A673 (cell line): Measurements from ENCODE around the gene ACOT8. TPM values are rescaled to one million over a fixed set of nuclear protein-coding genes. Genes with fewer than 3 reads are reported as not detected.

Source experiments
- BruUV-seq: library from RNA; stranded (reverse); fragments of 400-500 nt; replicated peaks from 2 replicates; lab custom pipeline; 2021; lab: Mats Ljungman, UMichigan
- CTCF ChIA-PET: fragments of 300-600 bp; sonication (Branson Sonifier 250); formaldehyde crosslinking; loops from one replicate; lab custom pipeline; 2022; ENCODE audit warnings: antibody characterized with exemption; lab: Charles Lee
- POLR2A ChIA-PET: fragments of 300-600 bp; sonication (Branson Sonifier 250); formaldehyde crosslinking; loops from one replicate; lab custom pipeline; 2022; ENCODE audit warnings: antibody characterized with exemption; ENCODE audit not compliant: low non-redundant PET; lab: Charles Lee
- DNase-seq: peaks from one replicate; pipeline ENCODE4 v3.0.0-alpha.2; 2015; ENCODE audit warnings: low spot score
- H3K27ac ChIP-seq: fragments of 200-600 bp; sonication (generic); 2 replicates; pipeline ENCODE4 v1.5.1; 2016; ENCODE audit warnings: mixed run types, low read depth, mild to moderate bottlenecking, mixed read lengths, antibody characterized with exemption, low read length; ENCODE audit not compliant: poor library complexity, severe bottlenecking
- H3K27me3 ChIP-seq: fragments of 200-600 bp; sonication (generic); replicated peaks from 2 replicates; pipeline ENCODE4 v1.6.1; 2017; ENCODE audit warnings: mixed run types, low read depth, mild to moderate bottlenecking, mixed read lengths, antibody characterized with exemption, low read length; ENCODE audit not compliant: insufficient read depth, poor library complexity
- H3K36me3 ChIP-seq: fragments of 200-600 bp; sonication (generic); 2 replicates; pipeline ENCODE4 v1.6.1; 2016; ENCODE audit warnings: mixed run types, mild to moderate bottlenecking, mixed read lengths, antibody characterized with exemption, low read length; ENCODE audit not compliant: insufficient read depth, poor library complexity, severe bottlenecking
- H3K4me1 ChIP-seq: fragments of 200-600 bp; sonication (generic); 2 replicates; pipeline ENCODE4 v1.6.1; 2017; ENCODE audit warnings: mixed run types, mild to moderate bottlenecking, mixed read lengths, antibody characterized with exemption, low read length; ENCODE audit not compliant: insufficient read depth, poor library complexity, severe bottlenecking
- H3K4me3 ChIP-seq: fragments of 200-600 bp; sonication (generic); 2 replicates; pipeline ENCODE4 v1.5.1; 2016; ENCODE audit warnings: low read depth, mixed run types, mild to moderate bottlenecking, mixed read lengths, low read length; ENCODE audit not compliant: poor library complexity, severe bottlenecking
- H3K9me3 ChIP-seq: fragments of 200-600 bp; sonication (generic); 2 replicates; pipeline ENCODE4 v1.6.1; 2016; ENCODE audit warnings: mixed run types, low read depth, mild to moderate bottlenecking, mixed read lengths, antibody characterized with exemption, low read length; ENCODE audit not compliant: poor library complexity, severe bottlenecking
- CTCF ChIP-seq: fragments of 300-800, 200-600 bp; sonication (generic); conservative IDR thresholded peaks from 2 replicates; pipeline ENCODE4 v1.5.1; 2017; ENCODE audit warnings: low read depth, mild to moderate bottlenecking, antibody characterized with exemption, low read length, moderate library complexity, mixed read lengths
- EZH2 ChIP-seq: fragments of 200-600 bp; sonication (generic); IDR thresholded peaks from 2 replicates; pipeline ENCODE4 v1.6.1; 2017; ENCODE audit warnings: borderline replicate concordance, low read depth, mild to moderate bottlenecking, mixed read lengths, antibody characterized with exemption, low read length; ENCODE audit not compliant: poor library complexity, severe bottlenecking
- intact Hi-C: fragments of 100-400 bp; cut with micrococcal nuclease; formaldehyde crosslinking; loops from one replicate; pipeline ENCODE4 v1.10.0; 2022; ENCODE audit not compliant: unreplicated experiment
- total RNA-seq: library from RNA; stranded (reverse); gene quantifications from 2 replicates; pipeline ENCODE4 v1.2.3, GENCODE V29; 2021

ACOT8 gene
- total RNA-seq, 1 experiment from 2014 or later: 16.9 TPM

- no peaks in the 10 kb centered on the region for H3K36me3 ChIP-seq
- POLR2A ChIA-PET: no interaction called here
- no peak overlapping the region for H3K27ac ChIP-seq
- no peaks in the 10 kb centered on the region for H3K4me1 ChIP-seq
- intact Hi-C loops: no loop called here
- TF ChIP-seq CTCF (no peak), EZH2 (no peak)
- no TSS peak for BruUV-seq
- H3K4me3 ChIP-seq: no peak overlapping the region
- no peaks in the 10 kb centered on the region for H3K27me3 ChIP-seq
- H3K9me3 ChIP-seq: no peaks in the 10 kb centered on the region
- CTCF ChIA-PET: no interaction called here
- DNase-seq: no peak
Measured at GRCh38 chr20:45873409-45874103, 16.4 kb upstream of the ACOT8 start.

- no peak for DNase-seq
- Histone ChIP-seq H3K4me3 (no peak overlapping the region), H3K4me1 (no peaks in the 10 kb centered on the region), H3K36me3 (no peaks in the 10 kb centered on the region), H3K9me3 (no peaks in the 10 kb centered on the region), H3K27ac (no peak overlapping the region), H3K27me3 (no peaks in the 10 kb centered on the region)
- no TSS peak for BruUV-seq
- intact Hi-C loops: no loop called here
- TF ChIP-seq CTCF: no peak
- no peak for TF ChIP-seq EZH2
- CTCF ChIA-PET: no interaction called here
- POLR2A ChIA-PET: no interaction called here
Measured at GRCh38 chr20:45872626-45873025, 15.4 kb upstream of the ACOT8 start.

DNA sequence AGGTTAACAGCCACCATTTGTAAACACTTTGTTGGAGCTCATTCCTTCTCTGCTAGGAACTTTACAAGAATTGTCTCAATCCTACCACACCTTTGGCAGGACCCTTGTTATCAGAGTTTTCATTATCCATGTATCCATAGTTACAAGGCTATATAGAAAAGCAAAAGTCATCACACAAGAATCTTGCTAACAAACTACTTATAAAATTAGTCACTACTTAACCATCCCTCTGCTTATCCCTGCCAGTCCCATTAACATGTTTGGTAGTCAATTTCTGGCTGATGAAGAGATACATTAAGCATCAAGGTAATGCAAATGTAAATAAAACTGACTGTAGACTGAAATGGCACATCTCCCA is 10.6 kb upstream of the ACOT8 start:
- TF ChIP-seq EZH2: no peak
- no peak for TF ChIP-seq CTCF
- DNase-seq: no peak
- H3K27me3 ChIP-seq: no peaks in the 10 kb centered on the region
- ChIA-PET POLR2A (no interaction called here), CTCF (no interaction called here)
- no peak overlapping the region for H3K4me3 ChIP-seq
- H3K36me3 ChIP-seq: no peaks in the 10 kb centered on the region
- no TSS peak for BruUV-seq
- no peaks in the 10 kb centered on the region for H3K9me3 ChIP-seq
- H3K4me1 ChIP-seq: no peaks in the 10 kb centered on the region
- intact Hi-C loops: no loop called here
- no peak overlapping the region for H3K27ac ChIP-seq
